ENCODE measurements around the gene HLA-DOA. TPM values are rescaled to one million over a fixed set of nuclear protein-coding genes. Genes with fewer than 3 reads are reported as not detected.

The HLA-DOA gene
- total and polyA plus RNA-seq, 4 donors: 0.69 to 3.0 (median 1.6) TPM

- Histone ChIP-seq H3K27me3 (ENCODE audit: control insufficient read depth in 4 of 4, insufficient read depth in 4 of 4, low read length in 3 of 4) (no peaks in the 10 kb centered on the region), H3K4me3 (ENCODE audit: low read depth in 1 of 3, low read length in 3 of 3) (no peak overlapping the region), H3K36me3 (ENCODE audit: control insufficient read depth in 4 of 4, insufficient read depth in 3 of 4, low read depth in 1 of 4, low read length in 3 of 4) (peaks cover 12 to 31% (median 26%) of the 10 kb centered on the region in 4 donors), H3K27ac (ENCODE audit: low read depth in 1 of 2, low read length in 2 of 2) (no peak overlapping the region), H3K9me3 (ENCODE audit: control insufficient read depth in 4 of 4, low read length in 3 of 4) (no peaks in the 10 kb centered on the region), H3K9ac (ENCODE audit: low read depth in 1 of 2, low read length in 2 of 2) (no peak overlapping the region), H3K4me1 (ENCODE audit: control insufficient read depth in 4 of 4, insufficient read depth in 4 of 4, low read length in 3 of 4) (peaks cover 0 to 11% (median 4%) of the 10 kb centered on the region in 4 donors)
- no peak for DNase-seq (ENCODE audit: low spot score)
- WGBS: 41% methylated on average over 3 of the region's 3 CpGs
- TF ChIP-seq FOXA2 (IDR thresholded peaks at IDR 0.05): no peak
- TF ChIP-seq YY1 (IDR thresholded peaks at IDR 0.05): no peak
Measured at GRCh38 chr6:32983964-32984621, 25.3 kb downstream of the HLA-DOA start.

- H3K36me3 ChIP-seq (ENCODE audit: control insufficient read depth in 4 of 4, insufficient read depth in 3 of 4, low read depth in 1 of 4, low read length in 3 of 4): peaks cover 14 to 37% (median 31%) of the 10 kb centered on the region in 4 donors
- no peak overlapping the region for H3K9ac ChIP-seq (ENCODE audit: low read depth in 1 of 2, low read length in 2 of 2)
- DNase-seq (ENCODE audit: low spot score): no peak
- no peak for TF ChIP-seq ATF3 (IDR thresholded peaks at IDR 0.05)
- no peak for TF ChIP-seq RXRA (IDR thresholded peaks at IDR 0.05)
- no peak for TF ChIP-seq FOXA1 (IDR thresholded peaks at IDR 0.05)
- no peak for TF ChIP-seq NR2F2 (IDR thresholded peaks at IDR 0.05)
- TF ChIP-seq ZBTB33 (IDR thresholded peaks at IDR 0.05): no peak
- no peak for TF ChIP-seq HNF4A (conservative IDR thresholded peaks at IDR 0.05)
- no peak for TF ChIP-seq EGR1 (IDR thresholded peaks at IDR 0.05; ENCODE audit: low read depth in 2 of 2)
- TF ChIP-seq FOXA2 (IDR thresholded peaks at IDR 0.05): no peak
- TF ChIP-seq, protein P1, sequence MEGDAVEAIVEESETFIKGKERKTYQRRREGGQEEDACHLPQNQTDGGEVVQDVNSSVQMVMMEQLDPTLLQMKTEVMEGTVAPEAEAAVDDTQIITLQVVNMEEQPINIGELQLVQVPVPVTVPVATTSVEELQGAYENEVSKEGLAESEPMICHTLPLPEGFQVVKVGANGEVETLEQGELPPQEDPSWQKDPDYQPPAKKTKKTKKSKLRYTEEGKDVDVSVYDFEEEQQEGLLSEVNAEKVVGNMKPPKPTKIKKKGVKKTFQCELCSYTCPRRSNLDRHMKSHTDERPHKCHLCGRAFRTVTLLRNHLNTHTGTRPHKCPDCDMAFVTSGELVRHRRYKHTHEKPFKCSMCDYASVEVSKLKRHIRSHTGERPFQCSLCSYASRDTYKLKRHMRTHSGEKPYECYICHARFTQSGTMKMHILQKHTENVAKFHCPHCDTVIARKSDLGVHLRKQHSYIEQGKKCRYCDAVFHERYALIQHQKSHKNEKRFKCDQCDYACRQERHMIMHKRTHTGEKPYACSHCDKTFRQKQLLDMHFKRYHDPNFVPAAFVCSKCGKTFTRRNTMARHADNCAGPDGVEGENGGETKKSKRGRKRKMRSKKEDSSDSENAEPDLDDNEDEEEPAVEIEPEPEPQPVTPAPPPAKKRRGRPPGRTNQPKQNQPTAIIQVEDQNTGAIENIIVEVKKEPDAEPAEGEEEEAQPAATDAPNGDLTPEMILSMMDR (IDR thresholded peaks at IDR 0.05; ENCODE audit: low read depth, low read length, missing input control): no peak
- no peak for TF ChIP-seq JUND (IDR thresholded peaks at IDR 0.05)
- TF ChIP-seq HNF4G (IDR thresholded peaks at IDR 0.05): no peak
- TF ChIP-seq SP1 (IDR thresholded peaks at IDR 0.05): no peak
- no peak for TF ChIP-seq GABPA (IDR thresholded peaks at IDR 0.05 in 1 of 2, conservative IDR thresholded peaks at IDR 0.05 in 1 of 2)
- no peak for TF ChIP-seq RAD21 (IDR thresholded peaks at IDR 0.05)
- no peak for TF ChIP-seq REST (IDR thresholded peaks at IDR 0.05)
- 56% methylated on average over 1 of the region's 1 CpG for WGBS
- H3K4me3 ChIP-seq (ENCODE audit: low read depth in 1 of 3, low read length in 3 of 3): no peak overlapping the region
- no peaks in the 10 kb centered on the region for H3K9me3 ChIP-seq (ENCODE audit: control insufficient read depth in 4 of 4, low read length in 3 of 4)
- H3K4me1 ChIP-seq (ENCODE audit: control insufficient read depth in 4 of 4, insufficient read depth in 4 of 4, low read length in 3 of 4): peaks cover 0 to 13% (median 8%) of the 10 kb centered on the region in 4 donors
- H3K27me3 ChIP-seq (ENCODE audit: control insufficient read depth in 4 of 4, insufficient read depth in 4 of 4, low read length in 3 of 4): no peaks in the 10 kb centered on the region
- H3K27ac ChIP-seq (ENCODE audit: low read depth in 1 of 2, low read length in 2 of 2): no peak overlapping the region
Measured at GRCh38 chr6:32983493-32983848, 25.9 kb downstream of the HLA-DOA start.

Data from liver (tissue), 9 donors.